ENCODE measurements around the gene CFAP99.

CFAP99 gene

GRCh38 chr4:2450394-2451035 lies 31.8 kb downstream of the CFAP99 start:
- POLR2A ChIA-PET (ENCODE audit: low non-redundant PET): no interaction called here
- no peak overlapping the region for H3K27ac ChIP-seq
- TF ChIP-seq CTCF (conservative IDR thresholded peaks at IDR 0.05; ENCODE audit: low read depth): no peak
- DNase-seq (ENCODE audit: low spot score): no peak
- CTCF ChIA-PET: no interaction called here

GRCh38 chr4:2451036-2451520 lies 32.3 kb downstream of the CFAP99 start:
- no peak overlapping the region for H3K27ac ChIP-seq
- DNase-seq (ENCODE audit: low spot score): no peak
- TF ChIP-seq CTCF (conservative IDR thresholded peaks at IDR 0.05; ENCODE audit: low read depth): no peak
- ChIA-PET CTCF (no interaction called here), POLR2A (ENCODE audit: low non-redundant PET) (no interaction called here)

GRCh38 chr4:2451821-2452785 lies 33.3 kb downstream of the CFAP99 start:
- ChIA-PET POLR2A (ENCODE audit: low non-redundant PET) (no interaction called here), CTCF (interaction anchor here (0.6 kb wide), 1 partner anchor 605 kb away, joined by 4 read pairs; no protein-coding TSS in a partner anchor)
- H3K27ac ChIP-seq: no peak overlapping the region
- no peak for TF ChIP-seq CTCF (conservative IDR thresholded peaks at IDR 0.05; ENCODE audit: low read depth)
- no peak for DNase-seq (ENCODE audit: low spot score)

- ChIA-PET POLR2A (ENCODE audit: low non-redundant PET) (no interaction called here), CTCF (interaction anchor here (1.4 kb wide), 1 partner anchor 238 kb away, joined by 3 read pairs; no protein-coding TSS in a partner anchor)
- H3K27ac ChIP-seq: no peak overlapping the region
- no peak for TF ChIP-seq CTCF (conservative IDR thresholded peaks at IDR 0.05; ENCODE audit: low read depth)
- DNase-seq (ENCODE audit: low spot score): no peak
These were observed 38.9 kb downstream of the CFAP99 start for GRCh38 chr4:2457481-2458295.

- no peak overlapping the region for H3K27ac ChIP-seq
- POLR2A ChIA-PET (ENCODE audit: low non-redundant PET): no interaction called here
- CTCF ChIA-PET: interaction anchor here (0.7 to 1.4 kb wide), 2 partner anchors 17 to 239 kb away, joined by 3 read pairs; no protein-coding TSS in a partner anchor
- TF ChIP-seq CTCF (conservative IDR thresholded peaks at IDR 0.05; ENCODE audit: low read depth): no peak
- DNase-seq (ENCODE audit: low spot score): no peak
These were observed 40.1 kb downstream of the CFAP99 start for GRCh38 chr4:2458546-2459491.

Measured in RWPE1 (cell line).